NCI-H2081 treated with DMSO at 0.1 percent for 48 hours (cell line): ENCODE measurements around the gene FOXR1.
A peak's percentile ranks its signal among the peaks of the same experiment; 100 is the strongest.

Experiments
- DNase-seq: peaks from one replicate; lab custom pipeline; 2025; lab: John Stamatoyannopoulos, UW

Gene FOXR1, protein sequence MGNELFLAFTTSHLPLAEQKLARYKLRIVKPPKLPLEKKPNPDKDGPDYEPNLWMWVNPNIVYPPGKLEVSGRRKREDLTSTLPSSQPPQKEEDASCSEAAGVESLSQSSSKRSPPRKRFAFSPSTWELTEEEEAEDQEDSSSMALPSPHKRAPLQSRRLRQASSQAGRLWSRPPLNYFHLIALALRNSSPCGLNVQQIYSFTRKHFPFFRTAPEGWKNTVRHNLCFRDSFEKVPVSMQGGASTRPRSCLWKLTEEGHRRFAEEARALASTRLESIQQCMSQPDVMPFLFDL

DNA sequence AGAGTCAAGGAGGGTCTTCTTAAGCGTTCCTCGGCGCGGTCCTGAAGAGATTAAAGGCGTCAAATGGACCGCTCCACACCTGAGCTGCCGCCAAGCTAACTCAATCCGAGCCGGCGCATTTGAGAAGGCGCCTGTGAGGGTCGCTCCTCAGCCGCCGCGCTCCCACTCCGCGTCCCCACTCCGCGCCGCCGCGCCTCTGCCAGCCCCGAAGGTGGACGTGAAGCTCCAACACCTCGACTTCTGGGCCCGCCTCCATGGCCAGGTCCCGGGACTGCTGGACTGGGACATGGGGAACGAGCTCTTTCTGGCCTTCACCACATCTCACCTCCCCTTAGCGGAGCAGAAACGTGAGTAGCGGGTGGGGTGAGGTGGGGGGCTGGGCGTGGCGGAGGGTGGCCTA is at the start of gene FOXR1:
TSS of gene FOXR1 (plus strand) at position 116 of the 400 bp plus-strand sequence. CDS start at position 287, 171 bp downstream.
- no peak for DNase-seq

DNA sequence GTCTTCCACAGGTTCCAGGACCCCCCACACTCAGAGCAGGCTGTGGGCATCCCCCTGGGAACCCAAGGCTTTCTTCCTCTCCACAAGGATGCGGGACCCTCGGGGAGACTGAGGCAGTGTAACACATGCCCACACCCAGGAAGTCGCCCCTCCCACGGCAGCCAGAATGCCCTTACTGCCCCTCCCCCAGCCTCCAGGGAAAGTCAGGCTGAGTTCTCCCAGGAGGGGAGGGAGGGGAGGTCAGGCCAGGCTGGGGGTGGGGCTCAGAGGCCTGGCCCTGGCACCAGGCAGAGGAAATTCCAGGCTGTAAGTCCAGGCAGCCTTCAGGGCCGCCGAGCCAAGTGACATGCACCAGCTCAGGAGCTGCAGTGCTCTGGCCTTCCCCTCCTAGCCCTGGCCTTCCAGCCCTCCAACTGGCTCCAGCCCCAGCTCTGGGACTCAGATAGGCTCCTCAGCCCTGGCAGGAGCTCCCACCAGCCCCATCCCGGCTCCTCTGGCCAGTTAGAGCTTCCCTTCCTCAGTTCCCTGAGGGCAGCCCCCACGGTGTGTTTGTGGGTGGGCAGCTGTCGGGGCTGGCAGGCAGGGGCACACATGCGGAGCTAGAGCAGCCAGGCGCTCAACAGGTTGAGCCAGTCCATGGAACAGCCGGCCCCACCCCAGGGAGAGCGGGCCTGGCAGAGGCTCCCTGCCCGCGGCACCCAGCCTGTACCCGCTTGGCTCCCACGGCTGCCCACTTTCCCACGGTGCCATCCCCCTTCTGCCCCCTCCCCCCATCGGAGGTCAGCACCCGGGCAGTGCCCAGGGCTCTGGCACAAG is 49.4 kb upstream of the FOXR1 start:
- no peak for DNase-seq

DNA sequence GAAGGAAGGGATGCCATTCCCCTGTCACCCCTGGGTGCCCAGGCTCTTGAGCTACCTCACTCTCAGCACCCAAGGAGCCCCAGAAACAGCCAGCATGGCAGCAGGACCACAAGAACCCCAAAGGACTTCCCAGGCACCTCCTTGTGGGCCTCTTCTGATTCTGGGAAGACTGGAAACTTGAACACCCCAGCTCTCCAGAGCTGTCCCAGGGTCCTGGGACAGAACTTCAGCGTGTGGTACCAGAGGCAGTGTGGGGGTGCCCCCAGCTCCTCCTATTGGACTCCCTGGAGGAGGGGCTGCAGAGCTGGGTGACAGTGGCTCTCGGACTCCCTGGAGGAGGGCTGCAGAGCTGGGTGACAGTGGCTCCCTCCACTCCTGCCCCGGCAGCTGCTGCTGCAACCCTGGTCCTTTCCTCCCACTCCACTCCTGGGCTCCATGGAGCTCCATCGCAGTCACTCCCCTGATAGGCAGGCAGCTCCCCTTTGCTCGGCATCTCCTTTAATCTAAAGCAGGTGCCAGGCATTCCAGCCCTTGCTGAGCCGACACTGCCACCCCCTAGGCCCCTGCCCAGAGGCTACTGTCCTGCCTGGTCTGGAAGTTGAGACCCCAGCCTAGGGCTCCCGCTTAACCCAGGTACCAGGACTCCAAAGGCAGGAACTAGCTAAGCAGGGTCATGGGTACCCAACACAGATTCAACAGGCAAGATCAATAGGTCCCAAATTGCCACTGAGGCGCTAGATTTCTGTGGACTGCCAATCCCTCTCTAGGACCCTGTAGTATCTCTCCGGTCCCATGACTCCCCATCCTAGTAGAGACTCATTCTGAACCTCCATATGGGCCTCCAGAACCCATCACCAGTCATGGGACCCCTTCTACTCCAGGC is 48.6 kb upstream of the FOXR1 start:
- DNase-seq, result no peak

DNA sequence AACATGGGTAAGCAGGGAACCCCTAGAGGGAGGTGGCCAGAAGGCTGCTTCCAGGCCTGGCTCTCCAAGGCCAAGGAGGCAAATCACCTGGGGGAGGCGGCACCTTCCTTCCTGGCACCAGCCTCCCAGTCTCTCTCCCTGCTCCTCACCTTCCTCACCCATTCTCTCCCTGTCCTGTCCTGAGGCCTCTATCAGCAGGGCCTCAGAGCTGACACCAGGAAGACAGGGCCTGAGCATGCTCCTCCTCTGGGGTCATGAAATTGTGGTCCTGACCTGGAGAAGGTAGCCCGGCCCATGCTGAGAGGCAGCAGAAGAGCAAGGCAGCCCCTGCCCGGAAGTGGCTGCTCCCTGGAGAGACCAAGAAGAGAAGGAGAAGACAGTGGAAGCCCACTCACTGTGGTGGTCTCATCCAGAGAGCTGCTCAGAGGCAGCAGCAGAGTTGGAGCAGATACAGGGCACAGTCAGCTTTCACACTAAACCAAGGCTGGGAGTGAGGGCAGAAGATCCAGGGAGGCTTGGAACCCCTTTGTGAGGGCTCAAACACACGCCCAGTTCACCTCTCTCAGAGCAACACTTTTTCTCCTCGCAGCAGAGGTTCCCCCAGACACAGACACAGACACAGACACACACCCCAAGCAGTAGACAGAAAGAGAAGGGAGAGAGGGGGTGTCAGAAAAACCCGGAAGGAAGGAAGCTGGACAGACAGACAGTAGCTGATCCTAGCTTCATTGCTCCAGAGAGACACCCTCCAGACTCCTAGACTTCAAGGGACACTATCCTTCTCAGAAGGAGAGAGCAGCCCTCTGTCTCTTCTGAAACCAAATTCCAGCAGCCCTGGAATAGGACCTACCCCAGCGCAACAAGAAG is 47.6 kb upstream of the FOXR1 start:
- no peak for DNase-seq

- no peak for DNase-seq
Observed at GRCh38 chr11:118924591-118925585, 46.7 kb upstream of the FOXR1 start.

GRCh38 chr11:118927554-118928100 is 43.9 kb upstream of the FOXR1 start:
- no peak for DNase-seq

- peak; percentile 71 for DNase-seq
Observed at GRCh38 chr11:118928101-118928869, 43.3 kb upstream of the FOXR1 start.

DNA sequence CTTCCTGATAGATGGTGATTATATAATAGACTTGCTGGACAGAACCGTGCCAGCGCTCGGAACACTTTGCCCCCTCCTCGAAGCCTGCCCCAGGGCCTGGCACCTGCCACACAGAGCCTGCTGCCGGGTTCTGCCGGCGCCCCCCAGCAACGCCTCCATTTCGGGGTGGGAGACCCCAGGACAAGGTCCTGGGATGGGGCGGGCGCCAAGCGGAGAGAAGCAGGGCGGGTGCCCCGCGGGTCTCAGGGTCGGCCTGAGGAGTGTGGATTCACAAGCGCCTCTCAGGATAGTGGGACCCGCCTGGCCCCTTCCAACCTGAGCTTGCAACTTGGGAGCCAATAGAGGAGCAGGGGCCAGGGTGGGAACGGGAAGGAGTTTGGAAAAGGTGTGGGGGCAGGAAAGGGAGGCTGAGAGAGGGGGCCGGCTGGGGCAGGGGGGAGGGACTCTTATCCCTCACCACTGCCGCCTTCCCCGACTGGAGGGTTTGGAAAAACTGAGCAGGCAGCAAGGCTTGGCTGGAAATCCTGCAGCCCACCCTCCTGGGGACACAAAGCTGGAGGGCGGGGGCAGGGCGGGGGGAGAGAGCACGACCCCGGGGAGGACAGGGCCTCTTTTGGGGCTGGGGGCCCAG is 42.6 kb upstream of the FOXR1 start:
- no peak for DNase-seq

- no peak for DNase-seq
Observed at GRCh38 chr11:118929501-118930093, 42.0 kb upstream of the FOXR1 start.

DNA sequence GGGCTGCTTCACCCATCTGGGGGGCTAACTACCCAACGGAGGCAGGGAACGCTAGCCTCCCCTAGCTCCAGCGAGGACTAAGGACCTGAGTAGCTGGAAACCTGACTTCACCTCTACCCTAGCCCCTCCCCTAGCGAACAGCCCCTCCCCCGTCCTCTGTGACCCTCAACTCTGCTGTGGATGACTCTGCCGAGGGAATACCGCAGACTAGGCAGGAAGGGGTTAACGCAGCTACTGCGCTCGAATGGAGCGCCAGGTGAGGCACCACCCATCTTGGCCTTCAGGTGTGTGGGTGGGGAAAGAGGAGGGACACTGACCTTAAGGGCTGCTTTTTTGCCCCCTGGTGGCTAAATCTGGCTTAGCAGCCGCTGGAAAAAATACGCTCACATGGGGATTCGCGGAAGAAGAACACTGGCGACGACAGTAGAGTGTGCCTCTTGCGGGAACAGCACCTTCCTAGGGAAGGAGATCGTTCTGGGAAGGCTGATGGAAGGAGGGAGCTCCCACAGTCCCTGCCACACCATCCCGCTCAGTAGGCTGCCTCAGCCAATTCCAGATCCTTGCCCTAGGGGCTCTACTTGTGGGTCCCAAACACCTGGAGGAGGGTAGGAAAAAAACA is 41.4 kb upstream of the FOXR1 start:
- DNase-seq, result peak; percentile 74

DNA sequence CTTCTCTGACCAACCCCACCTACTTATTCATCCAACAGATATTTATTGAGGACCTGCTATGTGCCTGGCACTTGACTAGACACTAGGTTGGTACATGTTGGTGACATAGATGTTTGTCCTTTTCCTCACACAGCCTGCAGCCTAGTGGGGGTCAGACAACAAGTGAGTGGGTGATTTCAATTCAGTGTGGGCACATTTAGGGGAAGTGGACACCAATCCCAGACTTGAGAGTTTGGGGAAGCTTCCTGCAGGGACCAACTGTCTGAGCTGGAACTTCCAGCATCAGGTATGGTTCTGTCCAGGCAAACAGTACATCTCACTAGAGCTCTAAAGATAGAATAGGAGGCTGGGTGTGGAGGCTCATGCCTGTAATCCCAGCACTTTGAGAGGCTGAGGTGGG is 40.0 kb upstream of the FOXR1 start:
- no peak for DNase-seq

- no peak for DNase-seq
Observed at GRCh38 chr11:118933486-118933885, 38.1 kb upstream of the FOXR1 start.

GRCh38 chr11:118935376-118935775 is 36.2 kb upstream of the FOXR1 start:
- DNase-seq, result no peak

DNA sequence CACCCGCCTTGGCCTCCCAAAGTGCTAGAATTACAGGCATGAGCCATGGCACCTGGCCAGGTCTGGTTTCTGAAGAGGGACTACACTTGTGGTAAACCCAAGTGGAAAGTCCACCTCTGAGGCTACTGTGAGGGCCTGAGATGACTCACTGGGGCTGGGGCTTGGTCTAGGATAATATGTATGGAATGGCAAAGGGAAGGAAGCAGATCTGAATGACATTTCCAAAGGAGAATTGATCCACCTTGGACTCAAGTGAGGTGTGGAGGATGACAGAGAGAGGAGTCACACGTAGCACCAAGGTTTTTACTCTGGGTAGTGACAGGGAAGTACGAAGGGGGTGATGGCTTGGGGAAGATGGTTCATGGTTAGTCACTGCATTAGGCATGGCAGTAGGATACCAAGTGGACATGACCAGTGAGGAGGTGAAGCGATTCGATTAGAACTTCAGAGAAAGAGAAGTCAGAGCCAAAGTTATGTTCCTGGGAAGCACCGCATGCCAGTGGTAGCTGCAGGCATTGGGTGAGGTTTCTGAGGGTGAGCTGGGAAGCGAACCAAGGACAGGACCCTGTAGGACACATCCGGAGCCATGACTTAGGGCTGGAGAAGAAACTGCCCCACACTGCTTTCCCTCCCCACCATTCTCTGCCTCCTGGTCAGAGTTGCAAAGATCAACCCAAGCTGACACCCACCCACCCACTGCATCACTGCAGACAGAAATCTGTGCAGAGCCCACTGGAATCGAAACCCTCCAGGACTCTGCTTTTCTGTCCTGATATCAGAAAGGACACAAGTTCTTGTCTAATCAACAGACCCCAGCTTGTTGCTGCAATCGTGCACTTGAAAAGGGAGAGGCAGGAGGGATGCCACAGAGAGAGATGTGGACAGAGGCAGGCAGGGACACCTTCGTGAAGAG is 32.8 kb upstream of the FOXR1 start:
- no peak for DNase-seq

DNA sequence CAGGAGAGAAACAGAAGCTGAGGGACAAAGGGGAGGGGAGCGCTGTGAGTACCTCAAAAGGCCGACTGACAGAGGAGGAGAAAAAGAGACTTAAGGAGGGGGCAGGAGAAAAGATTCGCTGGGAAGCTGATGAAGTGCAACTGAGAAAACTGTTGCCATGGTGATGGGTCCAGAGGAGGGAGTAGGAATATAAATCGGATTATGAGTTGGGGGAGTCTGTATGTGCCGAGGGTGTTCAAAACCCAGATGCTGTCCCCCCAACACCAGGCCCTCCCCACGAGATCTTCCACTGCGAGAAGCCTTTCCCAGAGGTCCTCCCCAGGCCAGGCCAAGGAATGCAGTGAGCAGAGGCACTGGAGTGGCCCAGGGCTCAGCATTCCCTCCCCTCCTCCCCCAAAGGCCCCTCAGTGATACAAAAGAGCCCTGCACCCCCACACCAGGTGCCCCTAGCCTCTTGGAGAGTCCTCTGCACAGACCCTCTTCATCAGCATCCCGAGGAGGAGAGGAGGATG is 32.1 kb upstream of the FOXR1 start:
- DNase-seq, result no peak

DNA sequence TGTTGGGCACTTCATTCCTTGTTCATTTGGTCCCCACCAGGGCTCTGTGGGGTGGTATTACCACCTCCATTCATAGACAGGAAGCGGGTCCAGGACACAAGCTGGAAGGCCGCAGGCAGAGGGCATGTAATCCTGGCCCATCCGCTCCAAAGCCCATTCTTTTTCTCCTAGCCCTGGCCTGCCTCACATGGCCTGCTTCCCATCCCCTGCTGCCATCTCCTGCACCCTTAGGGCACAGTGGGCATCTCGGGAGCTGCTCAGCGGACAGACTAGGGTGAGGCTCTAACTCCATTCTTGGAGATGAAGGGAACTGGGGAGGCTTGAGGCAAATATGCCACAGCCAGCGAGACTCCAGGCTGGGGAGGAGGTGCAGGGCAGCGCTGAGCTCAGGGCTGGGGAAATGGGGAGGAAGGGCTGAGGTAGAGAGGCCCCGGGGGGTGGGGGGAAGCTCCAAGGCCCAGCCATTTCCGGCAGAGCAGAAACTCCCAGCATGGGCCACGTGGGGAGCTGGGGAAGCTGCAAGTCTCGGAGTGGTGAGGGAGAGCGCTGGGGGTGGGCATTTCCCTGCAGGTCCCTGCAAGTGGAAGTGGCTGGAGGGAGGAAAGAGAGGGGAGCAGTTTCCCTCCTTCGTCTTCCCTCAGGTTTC is 31.5 kb upstream of the FOXR1 start:
- no peak for DNase-seq
